Neural crest cell (in vitro differentiated cells): ENCODE data around the gene TAF6. TPM values are rescaled to one million over a fixed set of nuclear protein-coding genes. Genes with fewer than 3 reads are reported as not detected.

Experiments
- DNase-seq: peaks from one replicate; pipeline ENCODE4 v3.0.0; 2021; ENCODE audit warnings: low read depth, mixed read lengths, low spot score
- H3K27ac Mint-ChIP-seq: one replicate; pipeline ENCODE4 v1.8.0; 2021; ENCODE audit warnings: mild to moderate bottlenecking, mixed read lengths; ENCODE audit not compliant: unreplicated experiment
- H3K27me3 Mint-ChIP-seq: 2 replicates; pipeline ENCODE4 v1.8.0; 2021; ENCODE audit warnings: low read depth, mild to moderate bottlenecking, mixed read lengths
- H3K36me3 Mint-ChIP-seq: 2 replicates; pipeline ENCODE4 v1.8.0; 2021; ENCODE audit warnings: low read depth, mild to moderate bottlenecking, mixed read lengths
- H3K4me1 Mint-ChIP-seq: 2 replicates; pipeline ENCODE4 v1.8.0; 2021; ENCODE audit warnings: mixed read lengths
- H3K4me3 Mint-ChIP-seq: one replicate; pipeline ENCODE4 v1.8.0; 2021; ENCODE audit warnings: mild to moderate bottlenecking, mixed read lengths
- H3K9me3 Mint-ChIP-seq: 2 replicates; pipeline ENCODE4 v1.8.0; 2021; ENCODE audit warnings: mixed read lengths
- CTCF ChIP-seq: fragments of 200-600 bp; sonication (generic); conservative IDR thresholded peaks from 2 replicates; pipeline ENCODE4 v1.5.0; 2021; ENCODE audit warnings: antibody characterized with exemption, mild to moderate bottlenecking
- total RNA-seq: library from RNA; stranded (reverse); gene quantifications from 2 replicates; pipeline ENCODE4 v1.2.1, GENCODE V29; 2021

The TAF6 gene
- total RNA-seq, 1 donor from 2014 or later = 88.9 TPM

GRCh38 chr7:100163871-100164270 lies 44.7 kb upstream of the TAF6 start:
- peaks cover 31% of the 10 kb centered on the region for H3K27me3 Mint-ChIP-seq
- H3K36me3 Mint-ChIP-seq = no peaks in the 10 kb centered on the region
- no peak for TF ChIP-seq CTCF
- no peaks in the 10 kb centered on the region for H3K9me3 Mint-ChIP-seq
- H3K27ac Mint-ChIP-seq = no peak overlapping the region
- peak overlapping the region; percentile 6 for H3K4me3 Mint-ChIP-seq
- DNase-seq = no peak
- peaks cover 29% of the 10 kb centered on the region for H3K4me1 Mint-ChIP-seq

- DNase-seq = no peak
- H3K4me3 Mint-ChIP-seq = peak overlapping the region; percentile 63
- H3K27ac Mint-ChIP-seq = no peak overlapping the region
- H3K9me3 Mint-ChIP-seq = no peaks in the 10 kb centered on the region
- H3K36me3 Mint-ChIP-seq = no peaks in the 10 kb centered on the region
- H3K27me3 Mint-ChIP-seq = peaks cover 22% of the 10 kb centered on the region
- H3K4me1 Mint-ChIP-seq = peaks cover 24% of the 10 kb centered on the region
- TF ChIP-seq CTCF = no peak
These were observed 43.9 kb upstream of the TAF6 start for GRCh38 chr7:100163006-100163531.

- Mint-ChIP-seq H3K27ac (no peak overlapping the region), H3K36me3 (no peaks in the 10 kb centered on the region), H3K4me3 (peak overlapping the region; percentile 87), H3K4me1 (peaks cover 22% of the 10 kb centered on the region), H3K9me3 (no peaks in the 10 kb centered on the region), H3K27me3 (no peaks in the 10 kb centered on the region)
- DNase-seq = no peak
- no peak for TF ChIP-seq CTCF
These were observed 40.9 kb upstream of the TAF6 start for GRCh38 chr7:100160067-100160466.

GRCh38 chr7:100159099-100159623 lies 40.0 kb upstream of the TAF6 start:
- no peaks in the 10 kb centered on the region for H3K27me3 Mint-ChIP-seq
- peak overlapping the region; percentile 87 for H3K4me3 Mint-ChIP-seq
- no peak for DNase-seq
- no peaks in the 10 kb centered on the region for H3K9me3 Mint-ChIP-seq
- peak; percentile 16 for TF ChIP-seq CTCF
- no peaks in the 10 kb centered on the region for H3K36me3 Mint-ChIP-seq
- peaks cover 22% of the 10 kb centered on the region for H3K4me1 Mint-ChIP-seq
- peak overlapping the region; percentile 67 for H3K27ac Mint-ChIP-seq

- Mint-ChIP-seq H3K9me3 (no peaks in the 10 kb centered on the region), H3K27me3 (no peaks in the 10 kb centered on the region), H3K4me3 (peak within 1 kb of the TSS; percentile 93), H3K4me1 (peaks cover 22% of the 10 kb centered on the region), H3K27ac (peak within 1 kb of the TSS; percentile 85), H3K36me3 (no peaks in the 10 kb centered on the region)
- TF ChIP-seq CTCF = no peak
- DNase-seq = peak; percentile 92
These were observed 39.3 kb upstream of the TAF6 start, which contains the start of gene TRAPPC14 for GRCh38 chr7:100158229-100159098. TSS of gene TRAPPC14 (minus strand) at chr7:100158723. CDS start at chr7:100158499, 224 bp downstream.
